CD4-positive, CD25-positive, alpha-beta regulatory T cell (primary cell): Measurements from ENCODE around the gene TMEM182. TPM values are rescaled to one million over a fixed set of nuclear protein-coding genes. Genes with fewer than 3 reads are reported as not detected.

ENCODE experiments used
- ATAC-seq, 2 donors: fragments of 150-1000 bp; cut with Tn5 transposase; one replicate each; pipeline ENCODE4 v1.10.0; 2021; ENCODE audit warnings: low read depth in 2 of 2, moderate number of reproducible peaks in 2 of 2, moderate library complexity in 1 of 2
- DNase-seq, 3 donors: peaks; one replicate each; pipeline versions ENCODE4 v3.0.0 to v3.0.0-alpha.2; 2012 to 2022; ENCODE audit warnings: mixed read lengths in 1 of 3
- H3K27ac ChIP-seq: one replicate; pipeline ENCODE4 v1.7.0; 2013; ENCODE audit warnings: mild to moderate bottlenecking, low read length; ENCODE audit not compliant: insufficient read depth, poor library complexity, severe bottlenecking
- H3K27me3 ChIP-seq: one replicate; pipeline ENCODE4 v1.7.0; 2013; ENCODE audit warnings: low read length; ENCODE audit not compliant: control insufficient read depth, insufficient read depth
- H3K36me3 ChIP-seq: one replicate; pipeline ENCODE4 v1.7.0; 2013; ENCODE audit warnings: mild to moderate bottlenecking, low read length, moderate library complexity; ENCODE audit not compliant: control insufficient read depth, insufficient read depth
- H3K4me1 ChIP-seq: 2 replicates; pipeline ENCODE4 v1.7.0; 2013; ENCODE audit warnings: mild to moderate bottlenecking, low read length; ENCODE audit not compliant: insufficient read depth, control insufficient read depth, poor library complexity, severe bottlenecking
- H3K4me3 ChIP-seq: one replicate; pipeline ENCODE4 v1.7.0; 2013; ENCODE audit warnings: low read depth, mild to moderate bottlenecking, low read length, moderate library complexity
- H3K9me3 ChIP-seq, 2 experiments: 1 replicate in 1 of 2; 2 replicates in 1 of 2; pipeline ENCODE4 v1.7.0; 2013; ENCODE audit warnings: low read length in 2 of 2, mild to moderate bottlenecking in 1 of 2, moderate library complexity in 1 of 2; ENCODE audit not compliant: control insufficient read depth in 2 of 2
- H3K27ac Mint-ChIP-seq, 3 donors: one replicate each; pipeline ENCODE4 v1.8.0; 2020 to 2022; ENCODE audit warnings: mild to moderate bottlenecking in 3 of 3, mixed read lengths in 3 of 3, moderate library complexity in 2 of 3
- H3K27me3 Mint-ChIP-seq: one replicate; pipeline ENCODE4 v1.8.0; 2022; ENCODE audit warnings: mild to moderate bottlenecking, mixed read lengths
- H3K36me3 Mint-ChIP-seq: one replicate; pipeline ENCODE4 v1.8.0; 2020; ENCODE audit warnings: mixed read lengths
- H3K4me1 Mint-ChIP-seq, 4 donors: one replicate each; pipeline ENCODE4 v1.8.0; 2020 to 2022; ENCODE audit warnings: mixed read lengths in 4 of 4, mild to moderate bottlenecking in 1 of 4
- H3K4me3 Mint-ChIP-seq, 4 donors: one replicate each; pipeline ENCODE4 v1.8.0; 2020 to 2022; ENCODE audit warnings: mild to moderate bottlenecking in 4 of 4, mixed read lengths in 4 of 4, moderate library complexity in 3 of 4
- H3K9me3 Mint-ChIP-seq, 7 donors: one replicate each; pipeline ENCODE4 v1.8.0; 2020 to 2022; ENCODE audit warnings: mixed read lengths in 7 of 7, mild to moderate bottlenecking in 3 of 7, moderate library complexity in 2 of 7
- polyA plus RNA-seq, 4 donors: library from polyadenylated mRNA; unstranded; fragments of 300-500 nt; fragmentation: Illumina TruSeq; gene quantifications; one replicate each; pipeline ENCODE4 v1.2.3, GENCODE V29; 2021
- total RNA-seq: library from RNA; stranded (reverse); gene quantifications from one replicate; pipeline ENCODE4 v1.2.3, GENCODE V29; 2022

TMEM182 gene
- total and polyA plus RNA-seq, 5 donors from 2014 or later = 3.3 to 6.5 (median 4.4) TPM

GRCh38 chr2:102782933-102783332, 21.1 kb downstream of the TMEM182 start:
- ATAC-seq (no peak), DNase-seq (no peak)
- Mint-ChIP-seq H3K4me3 (no peak overlapping the region), H3K4me1 (no peaks in the 10 kb centered on the region), H3K36me3 (peaks cover 20% of the 10 kb centered on the region), H3K9me3 (peaks cover 0 to 5% (median 0%) of the 10 kb centered on the region in 7 donors), H3K27me3 (no peaks in the 10 kb centered on the region), H3K27ac (no peak overlapping the region)
- H3K9me3 ChIP-seq = no peaks in the 10 kb centered on the region
- no peak overlapping the region for H3K27ac ChIP-seq
- H3K36me3 ChIP-seq = no peaks in the 10 kb centered on the region
- no peaks in the 10 kb centered on the region for H3K27me3 ChIP-seq
- H3K4me3 ChIP-seq = no peak overlapping the region
- H3K4me1 ChIP-seq = no peaks in the 10 kb centered on the region

GRCh38 chr2:102783506-102784183, 21.8 kb downstream of the TMEM182 start:
- H3K27ac Mint-ChIP-seq = no peak overlapping the region
- H3K4me3 Mint-ChIP-seq = no peak overlapping the region

GRCh38 chr2:102784940-102785339, 23.1 kb downstream of the TMEM182 start:
- Mint-ChIP-seq H3K36me3 (peaks cover 27% of the 10 kb centered on the region), H3K27ac (no peak overlapping the region), H3K4me1 (no peaks in the 10 kb centered on the region), H3K9me3 (no peaks in the 10 kb centered on the region), H3K27me3 (no peaks in the 10 kb centered on the region), H3K4me3 (no peak overlapping the region)
- Histone ChIP-seq H3K36me3 (no peaks in the 10 kb centered on the region), H3K4me1 (no peaks in the 10 kb centered on the region), H3K27me3 (no peaks in the 10 kb centered on the region), H3K27ac (no peak overlapping the region), H3K9me3 (no peaks in the 10 kb centered on the region), H3K4me3 (no peak overlapping the region)
- ATAC-seq (no peak), DNase-seq (no peak)

More at GRCh38 chr2:102783506-102784183, 21.8 kb downstream of the TMEM182 start:
- H3K27me3 Mint-ChIP-seq = no peaks in the 10 kb centered on the region
- DNase-seq (no peak), ATAC-seq (no peak)
- peaks cover 0 to 4% (median 0%) of the 10 kb centered on the region in 7 donors for H3K9me3 Mint-ChIP-seq
- Histone ChIP-seq H3K4me1 (no peaks in the 10 kb centered on the region), H3K27ac (no peak overlapping the region), H3K36me3 (no peaks in the 10 kb centered on the region), H3K4me3 (no peak overlapping the region), H3K27me3 (no peaks in the 10 kb centered on the region), H3K9me3 (no peaks in the 10 kb centered on the region)
- peaks cover 20% of the 10 kb centered on the region for H3K36me3 Mint-ChIP-seq
- no peaks in the 10 kb centered on the region for H3K4me1 Mint-ChIP-seq

- ATAC-seq = no peak
- Mint-ChIP-seq H3K27ac (no peak overlapping the region), H3K36me3 (peaks cover 20% of the 10 kb centered on the region), H3K4me1 (no peaks in the 10 kb centered on the region), H3K4me3 (no peak overlapping the region), H3K27me3 (no peaks in the 10 kb centered on the region), H3K9me3 (no peaks in the 10 kb centered on the region)
- Histone ChIP-seq H3K4me3 (no peak overlapping the region), H3K9me3 (no peaks in the 10 kb centered on the region), H3K4me1 (no peaks in the 10 kb centered on the region), H3K36me3 (no peaks in the 10 kb centered on the region), H3K27ac (no peak overlapping the region), H3K27me3 (no peaks in the 10 kb centered on the region)
- DNase-seq = no peak
These were observed 26.5 kb downstream of the TMEM182 start for GRCh38 chr2:102788216-102788884.

- Mint-ChIP-seq H3K27me3 (no peaks in the 10 kb centered on the region), H3K27ac (no peak overlapping the region), H3K4me3 (no peak overlapping the region), H3K9me3 (no peaks in the 10 kb centered on the region), H3K36me3 (peaks cover 20% of the 10 kb centered on the region), H3K4me1 (no peaks in the 10 kb centered on the region)
- H3K36me3 ChIP-seq = no peaks in the 10 kb centered on the region
- no peaks in the 10 kb centered on the region for H3K9me3 ChIP-seq
- no peak for DNase-seq
- no peak for ATAC-seq
- H3K4me3 ChIP-seq = no peak overlapping the region
- H3K27ac ChIP-seq = no peak overlapping the region
- no peaks in the 10 kb centered on the region for H3K27me3 ChIP-seq
- H3K4me1 ChIP-seq = no peaks in the 10 kb centered on the region
These were observed 27.0 kb downstream of the TMEM182 start for GRCh38 chr2:102788885-102789260.

- no peaks in the 10 kb centered on the region for H3K4me1 ChIP-seq
- no peaks in the 10 kb centered on the region for H3K27me3 Mint-ChIP-seq
- no peak for DNase-seq
- H3K9me3 ChIP-seq = no peaks in the 10 kb centered on the region
- H3K4me3 Mint-ChIP-seq = no peak overlapping the region
- no peaks in the 10 kb centered on the region for H3K4me1 Mint-ChIP-seq
- H3K4me3 ChIP-seq = no peak overlapping the region
- H3K27ac ChIP-seq = no peak overlapping the region
- no peak overlapping the region for H3K27ac Mint-ChIP-seq
- no peaks in the 10 kb centered on the region for H3K36me3 ChIP-seq
- no peaks in the 10 kb centered on the region for H3K27me3 ChIP-seq
- H3K36me3 Mint-ChIP-seq = peaks cover 20% of the 10 kb centered on the region
- ATAC-seq = no peak
- H3K9me3 Mint-ChIP-seq = no peaks in the 10 kb centered on the region
These were observed 27.7 kb downstream of the TMEM182 start for GRCh38 chr2:102789349-102790090.

GRCh38 chr2:102790091-102790455, 28.2 kb downstream of the TMEM182 start:
- ATAC-seq = no peak
- Mint-ChIP-seq H3K27me3 (no peaks in the 10 kb centered on the region), H3K4me1 (no peaks in the 10 kb centered on the region), H3K9me3 (no peaks in the 10 kb centered on the region), H3K4me3 (no peak overlapping the region), H3K27ac (no peak overlapping the region), H3K36me3 (peaks cover 18% of the 10 kb centered on the region)
- H3K4me1 ChIP-seq = no peaks in the 10 kb centered on the region
- DNase-seq = no peak
- no peaks in the 10 kb centered on the region for H3K36me3 ChIP-seq
- H3K9me3 ChIP-seq = no peaks in the 10 kb centered on the region
- H3K4me3 ChIP-seq = no peak overlapping the region
- no peaks in the 10 kb centered on the region for H3K27me3 ChIP-seq
- H3K27ac ChIP-seq = no peak overlapping the region
